NCI-H187 (cell line): ENCODE measurements around the gene NMNAT1.
"Not testable (repeated sequence)": the region's sequence is repeated elsewhere in the genome, so short reads cannot be mapped to it uniquely, and the experiment has no call there.

Source experiments
- DNase-seq, 2 experiments: peaks; one replicate each; lab custom pipeline; 2025; lab: John Stamatoyannopoulos, UW

NMNAT1 gene

DNA sequence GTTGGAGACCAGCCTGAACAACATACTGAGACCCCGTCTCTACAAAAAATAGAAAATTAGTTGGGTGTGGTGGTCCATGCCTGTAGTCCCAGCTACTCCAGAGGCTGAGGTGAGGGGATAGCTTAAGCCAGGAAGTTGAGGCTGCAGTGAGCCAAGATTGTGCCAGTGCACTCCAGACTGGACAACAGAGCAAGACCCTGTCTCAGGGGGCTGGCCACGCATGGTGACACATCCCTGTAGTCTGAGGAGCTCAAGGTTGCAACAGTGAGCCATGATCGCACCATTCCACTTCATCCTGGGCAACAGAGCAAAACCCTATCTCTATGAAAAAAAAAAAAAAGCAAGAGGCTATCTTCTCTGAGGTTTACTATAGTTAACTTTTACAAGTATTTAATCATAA, 76.8 kb downstream of the NMNAT1 start:
- no peak for DNase-seq

DNA sequence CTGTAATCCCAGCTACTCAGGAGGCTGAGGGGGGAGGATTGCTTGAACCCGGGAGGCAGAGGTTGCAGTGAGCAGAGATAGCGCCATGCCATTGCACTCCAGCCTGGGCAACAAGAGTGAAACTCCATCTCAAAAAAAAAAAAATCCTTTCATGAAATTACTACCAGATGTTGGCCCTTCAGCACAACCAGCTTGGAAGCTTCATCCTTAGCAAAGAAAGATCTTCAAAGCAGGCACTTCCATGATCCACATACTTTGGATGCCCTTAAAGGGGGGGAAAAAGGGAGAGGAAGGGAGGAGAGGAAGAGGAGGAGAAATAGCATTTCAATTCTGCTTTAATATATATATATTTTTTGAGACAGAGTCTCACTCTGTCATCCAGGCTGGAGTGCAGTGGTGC, 77.4 kb downstream of the NMNAT1 start:
- DNase-seq: not testable (repeated sequence)

DNA sequence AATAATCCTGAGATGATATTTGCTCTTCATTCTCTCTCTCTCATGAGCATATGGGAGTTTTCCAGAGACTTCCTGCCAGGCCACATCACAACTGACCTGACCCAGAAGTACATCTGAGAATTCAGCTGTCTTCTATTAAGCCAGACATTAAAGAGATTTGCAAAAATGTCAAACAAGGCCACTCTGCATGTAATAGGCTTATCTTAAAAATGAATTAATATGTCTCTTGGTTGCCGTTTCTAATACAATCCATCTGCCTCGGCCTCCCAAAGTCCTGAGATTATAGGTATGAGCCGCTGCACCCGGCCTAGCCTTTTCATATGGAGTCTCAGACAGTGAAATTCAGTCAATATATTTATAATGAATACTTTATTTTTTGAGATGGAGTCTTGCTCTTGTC, 78.7 kb downstream of the NMNAT1 start:
- not testable (repeated sequence) for DNase-seq

DNA sequence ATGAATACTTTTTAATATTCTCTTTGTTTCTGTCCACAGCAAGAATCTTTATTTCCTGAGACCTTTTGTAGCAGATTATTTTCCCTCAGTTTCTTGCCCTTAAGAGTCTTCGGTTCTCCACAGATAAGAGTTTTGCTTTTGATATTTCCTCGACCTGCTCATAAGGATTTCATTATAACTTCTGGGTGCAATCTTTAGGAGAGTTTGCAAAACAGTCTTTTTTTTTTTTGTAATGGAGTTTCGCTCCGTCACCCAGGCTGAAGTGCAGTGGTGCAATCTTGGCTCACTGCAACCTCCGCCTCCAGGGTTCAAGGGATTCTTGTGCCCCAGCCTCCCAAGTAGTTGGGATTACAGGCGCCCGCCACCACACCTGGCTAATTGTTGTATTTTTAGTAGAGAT, 79.4 kb downstream of the NMNAT1 start:
- DNase-seq: no peak

DNA sequence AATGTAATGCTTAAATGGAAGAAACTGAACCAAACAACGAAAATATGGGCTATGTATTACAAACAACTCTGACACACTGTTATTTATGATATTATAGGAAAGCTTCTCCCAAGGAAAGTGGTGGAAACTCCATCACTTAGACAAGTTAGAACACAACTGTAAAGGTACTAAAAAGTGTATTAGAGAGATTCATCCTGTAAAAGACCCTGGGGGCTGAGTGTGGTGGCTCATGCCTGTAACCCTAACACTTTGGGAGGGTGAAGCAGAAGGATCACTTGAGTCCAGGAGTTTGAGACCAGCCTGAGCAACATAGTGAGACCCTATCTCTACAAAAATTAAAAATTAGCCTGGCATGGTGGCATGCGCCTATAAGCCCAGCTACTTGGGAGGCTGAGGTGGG, 82.1 kb downstream of the NMNAT1 start:
- DNase-seq: no peak

DNA sequence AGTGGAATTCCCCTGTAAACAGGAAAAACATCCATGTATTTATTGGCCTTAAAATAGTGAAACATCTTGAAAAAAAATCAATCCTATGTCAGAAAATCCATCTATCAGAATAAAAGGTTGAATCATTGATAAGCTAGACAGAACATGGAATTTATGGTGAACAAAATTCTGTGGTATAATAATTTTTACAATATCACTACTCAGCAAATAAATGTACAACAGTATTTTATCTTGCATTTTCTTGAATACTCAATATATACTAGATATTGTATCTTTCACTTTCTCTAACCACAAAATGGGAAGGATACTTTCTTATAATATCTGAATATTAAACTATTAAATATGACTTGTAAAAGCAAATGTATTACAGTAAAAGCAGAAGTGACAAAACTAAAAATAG, 83.8 kb downstream of the NMNAT1 start:
- DNase-seq: no peak

DNA sequence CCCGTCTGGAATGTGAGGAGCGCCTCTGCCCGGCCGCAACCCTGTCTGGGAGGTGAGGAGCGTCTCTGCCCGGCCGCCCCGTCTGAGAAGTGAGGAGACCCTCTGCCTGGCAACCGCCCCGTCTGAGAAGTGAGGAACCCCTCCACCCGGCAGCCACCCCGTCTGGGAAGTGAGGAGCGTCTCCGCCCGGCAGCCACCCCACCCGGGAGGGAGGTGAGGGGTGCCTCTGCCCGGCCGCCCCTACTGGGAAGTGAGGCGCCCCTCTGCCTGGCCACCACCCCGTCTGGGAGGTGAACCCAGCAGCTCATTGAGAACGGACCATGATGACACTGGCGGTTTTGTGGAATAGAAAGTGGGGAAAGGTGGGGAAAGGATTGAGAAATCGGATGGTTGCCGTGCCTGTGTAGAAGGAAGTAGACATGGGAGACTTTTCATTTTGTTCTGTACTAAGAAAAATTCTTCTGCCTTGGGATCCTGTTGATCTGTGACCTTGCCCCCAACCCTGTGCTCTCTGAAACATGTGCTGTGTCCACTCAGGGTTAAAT, 85.8 kb downstream of the NMNAT1 start:
- DNase-seq: not testable (repeated sequence)

DNA sequence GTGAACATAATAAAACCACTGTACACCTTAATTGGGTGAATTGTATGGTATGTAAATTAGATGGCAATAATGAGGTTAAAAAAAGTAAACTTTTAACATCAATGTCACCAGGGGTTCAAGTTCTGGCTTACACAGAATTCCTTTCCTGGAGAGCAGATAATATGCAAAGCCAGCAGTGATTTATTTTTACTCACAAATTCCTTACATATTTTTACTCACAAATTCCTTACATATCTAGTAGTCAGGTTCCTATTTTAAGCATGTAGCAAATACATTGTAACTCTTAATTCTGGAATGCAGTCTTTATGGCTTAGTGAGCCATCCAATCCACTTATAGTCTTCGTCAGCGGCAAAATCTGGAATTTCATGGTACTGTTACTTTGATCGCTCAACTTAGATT, 88.2 kb downstream of the NMNAT1 start:
- no peak for DNase-seq

DNA sequence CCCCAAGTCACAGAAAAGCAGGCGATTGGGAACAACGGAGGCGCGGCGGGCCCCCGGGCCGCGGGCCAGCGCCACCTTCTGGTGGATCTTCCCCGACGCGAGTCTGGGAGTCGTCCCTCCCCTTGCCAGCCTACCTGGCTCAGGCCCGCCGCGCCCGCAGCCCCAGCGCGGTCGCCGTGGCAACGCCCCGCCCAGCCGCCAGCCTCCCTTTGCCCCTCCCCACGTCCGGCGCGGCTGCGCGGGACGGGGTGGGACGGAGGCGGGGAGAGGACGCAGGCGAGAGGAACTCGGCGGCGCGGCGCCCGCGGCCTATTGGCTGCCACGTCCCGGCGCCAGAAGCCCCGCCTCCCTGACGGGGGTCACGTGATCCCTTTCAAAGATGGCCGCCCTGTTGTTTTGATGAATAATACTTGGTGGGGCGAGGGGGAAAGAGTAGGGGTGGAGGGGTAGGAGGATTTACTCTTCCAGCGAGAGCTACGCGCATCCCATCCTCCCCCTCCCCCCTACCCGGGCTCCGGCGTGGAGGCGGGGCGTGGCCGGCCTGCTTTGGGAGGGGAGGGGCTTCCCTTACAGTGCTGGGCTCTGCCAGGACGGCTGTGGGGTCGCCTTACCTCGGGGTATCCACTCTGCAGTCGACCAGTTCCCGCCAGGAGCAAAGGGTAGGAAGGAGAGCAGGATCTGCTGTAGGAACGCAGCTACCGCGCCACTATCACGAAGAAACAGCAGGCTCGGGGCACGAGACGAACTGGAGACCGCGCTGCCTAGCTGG, 89.5 kb downstream of the NMNAT1 start, which contains the start of gene UBE4B:
UBE4B (plus strand) TSS at position 369 of the 769 bp plus-strand sequence. CDS start 713 bp downstream, outside the sequence.
- peak; percentile 95 to 99 for DNase-seq

DNA sequence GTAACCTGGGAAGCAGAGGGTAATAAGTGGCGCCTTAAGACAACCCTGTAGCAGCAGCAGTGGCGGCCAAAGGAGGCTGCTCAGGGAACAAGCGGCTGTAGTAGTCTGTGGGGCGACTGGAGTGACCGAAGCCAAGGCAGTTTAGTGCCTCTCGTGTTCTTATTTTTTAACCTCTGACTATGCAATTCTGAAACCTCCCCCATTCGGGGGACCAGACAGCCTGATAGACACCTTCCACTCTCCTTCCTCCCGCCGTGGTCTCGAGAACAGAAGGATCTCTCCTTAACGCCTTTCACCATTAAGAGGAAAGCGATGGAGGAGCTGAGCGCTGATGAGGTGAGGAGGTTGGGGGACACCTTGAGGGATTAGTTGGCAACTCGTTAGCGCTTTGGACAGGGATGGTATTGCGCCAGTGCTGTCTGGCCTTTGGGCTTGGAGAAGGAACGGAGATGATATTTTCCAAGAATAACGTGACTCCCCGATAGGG, 90.1 kb downstream of the NMNAT1 start:
- DNase-seq: peak; percentile 13 to 45
